ENCODE measurements around the gene HTRA2.

Gene HTRA2

GRCh38 chr2:74573747-74574562 lies 44.2 kb downstream of the HTRA2 start:
- peak overlapping the region in 10 of 21 experiments; percentile 28 to 63 (median 54) for H3K27ac ChIP-seq
- no peak overlapping the region for H3K4me3 ChIP-seq

- peak overlapping the region in 5 of 21 experiments; percentile 46 to 81 (median 72) for H3K27ac ChIP-seq
- no peak overlapping the region for H3K4me3 ChIP-seq
These were observed 45.6 kb downstream of the HTRA2 start for GRCh38 chr2:74575320-74575719.

DNA sequence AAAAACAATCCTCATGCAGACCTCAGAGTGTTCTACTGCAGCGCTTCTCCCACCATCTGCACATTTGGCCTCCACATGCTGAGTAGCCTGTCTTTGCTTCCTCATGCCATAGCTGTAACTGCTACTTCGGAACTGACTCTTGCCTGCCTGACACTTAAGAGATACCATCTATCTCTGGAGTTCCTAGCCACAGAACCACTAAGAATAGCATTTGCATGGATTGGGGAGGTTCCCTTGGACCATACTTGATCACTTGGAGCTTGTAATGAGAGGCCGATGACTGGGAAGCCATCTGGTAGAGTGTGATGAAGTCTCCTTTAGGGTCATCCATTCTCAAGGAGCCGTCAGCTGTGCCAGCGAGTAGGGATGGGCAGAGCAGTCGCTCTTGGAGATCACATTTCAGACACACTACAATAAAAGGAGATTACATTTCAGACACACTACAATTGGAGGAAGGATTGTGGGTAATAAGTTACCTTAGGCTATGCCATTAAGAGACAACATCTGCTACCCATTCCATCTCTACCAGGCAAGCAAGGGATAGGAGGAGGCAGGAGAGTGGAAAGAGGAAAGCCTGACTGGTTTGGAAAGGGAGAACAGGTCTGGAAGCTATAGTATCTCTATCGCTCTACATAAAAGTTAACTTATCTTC lies 46.6 kb downstream of the HTRA2 start:
- H3K4me3 ChIP-seq: no peak overlapping the region
- H3K27ac ChIP-seq: peak overlapping the region in 14 of 21 experiments; percentile 26 to 81 (median 62)

DNA sequence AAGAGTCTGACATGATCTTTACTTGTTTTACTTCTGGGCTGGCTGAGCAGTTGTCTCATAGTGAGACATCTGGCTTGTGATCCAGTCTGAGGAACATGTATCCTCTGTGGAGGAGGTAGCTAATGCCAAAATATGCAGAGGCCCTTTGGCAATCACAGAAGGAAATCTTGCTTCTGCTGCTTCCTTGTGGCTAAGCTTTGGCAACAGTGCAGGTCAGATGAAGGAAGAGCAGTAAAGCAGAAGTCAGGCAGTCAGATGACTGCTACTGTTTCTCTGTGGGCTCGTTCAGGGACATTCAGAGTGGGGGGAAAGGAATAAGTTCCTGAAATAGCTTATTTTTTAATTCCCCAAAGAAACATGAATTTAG lies 47.1 kb downstream of the HTRA2 start:
- no peak overlapping the region for H3K4me3 ChIP-seq
- H3K27ac ChIP-seq: peak overlapping the region in 13 of 21 experiments; percentile 34 to 81 (median 63)

DNA sequence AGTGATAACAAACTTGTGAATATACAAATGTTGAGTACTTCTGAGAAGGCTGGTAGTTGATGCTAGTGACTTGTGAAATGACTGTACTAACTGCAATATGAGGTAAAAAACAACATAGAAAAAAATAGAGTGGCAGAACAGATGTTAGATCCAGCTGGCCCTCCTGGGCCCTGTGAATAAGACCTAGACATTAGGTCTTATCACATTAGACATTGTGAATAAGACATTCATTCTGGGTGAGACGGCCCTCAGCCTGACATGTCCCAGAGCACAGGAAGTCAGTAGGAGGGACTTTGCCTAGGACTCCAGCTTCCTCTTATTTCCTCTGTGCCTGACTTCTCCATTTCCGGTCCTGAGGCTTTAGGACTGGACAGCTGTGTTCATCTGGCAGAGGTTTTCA lies 47.7 kb downstream of the HTRA2 start:
- H3K27ac ChIP-seq: peak overlapping the region in 12 of 21 experiments; percentile 18 to 80 (median 60)
- H3K4me3 ChIP-seq: no peak overlapping the region

DNA sequence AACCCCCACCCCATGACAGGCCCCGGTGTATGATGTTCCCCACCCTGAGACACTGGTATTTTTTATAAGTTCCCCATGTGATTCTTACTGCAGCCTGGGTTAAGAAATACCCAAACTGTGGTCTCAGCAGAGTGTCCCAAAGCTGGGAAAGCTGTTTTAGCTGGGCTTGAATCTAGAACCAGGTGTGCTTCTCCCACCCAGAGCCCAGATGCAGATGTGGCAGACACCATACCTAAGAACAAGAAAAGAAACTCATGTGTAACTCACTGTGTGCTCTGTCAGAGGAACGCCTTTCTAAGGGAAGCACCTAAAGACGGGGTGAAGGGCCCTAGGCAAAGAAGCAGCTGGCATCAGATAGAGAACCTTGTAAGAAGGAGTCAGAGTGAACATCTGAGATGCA lies 48.7 kb downstream of the HTRA2 start:
- H3K27ac ChIP-seq: peak overlapping the region in 6 of 21 experiments; percentile 9 to 78 (median 60)
- H3K4me3 ChIP-seq: no peak overlapping the region

DNA sequence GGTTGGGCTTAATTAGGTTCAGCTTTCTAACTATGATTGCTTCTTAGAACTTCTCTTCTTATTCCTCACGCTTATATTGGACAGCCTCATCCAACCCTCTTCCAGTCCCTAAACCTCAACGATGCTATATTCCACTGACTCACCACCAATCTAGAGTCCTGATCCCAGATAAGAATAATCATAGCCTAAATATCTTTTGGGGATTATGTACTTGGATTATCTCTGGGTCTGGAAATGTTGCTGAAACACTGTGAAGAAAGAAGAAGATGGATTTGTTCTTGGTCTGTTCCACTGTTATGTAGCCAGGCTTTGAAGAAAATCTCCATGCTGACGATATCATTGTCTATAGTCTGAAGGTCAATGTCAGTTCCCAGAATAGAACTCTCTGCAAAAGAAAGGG lies 51.7 kb downstream of the HTRA2 start:
- H3K4me3 ChIP-seq: no peak overlapping the region
- no peak overlapping the region for H3K27ac ChIP-seq

GRCh38 chr2:74582184-74582583 lies 52.5 kb downstream of the HTRA2 start:
- Histone ChIP-seq H3K27ac (no peak overlapping the region), H3K4me3 (no peak overlapping the region)
